ENCODE data around the gene PTRH2. TPM values are rescaled to one million over a fixed set of nuclear protein-coding genes. Genes with fewer than 3 reads are reported as not detected.
"Not testable (repeated sequence)": the region's sequence is repeated elsewhere in the genome, so short reads cannot be mapped to it uniquely, and the experiment has no call there.

PTRH2 gene
- total RNA-seq, 1 donor from 2014 or later: 34.0 TPM

DNA sequence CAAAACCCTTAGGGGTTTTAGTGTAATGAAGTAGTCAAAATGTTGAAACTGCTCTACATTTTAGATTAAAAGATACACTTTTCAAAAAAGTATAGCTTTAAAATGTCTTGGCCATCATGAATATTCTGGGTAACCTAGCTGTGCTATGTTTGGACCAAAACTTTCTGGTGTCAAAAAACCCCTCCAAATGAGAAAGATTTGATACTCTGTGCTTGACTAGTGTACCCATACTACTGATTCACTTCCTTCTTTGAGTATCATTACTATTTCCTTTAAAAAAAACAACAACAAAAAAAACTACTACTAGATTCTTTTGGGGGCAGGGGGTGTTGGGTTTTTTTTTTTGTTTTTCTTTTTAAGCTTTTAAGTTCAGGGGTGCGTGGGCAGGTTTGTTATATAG, 37.3 kb downstream of the PTRH2 start:
- H3K27me3 ChIP-seq (ENCODE audit: control insufficient read depth, insufficient read depth, low read length): no peaks in the 10 kb centered on the region
- H3K4me3 ChIP-seq (ENCODE audit: low read depth, low read length): no peak overlapping the region
- no peak for FAIRE-seq
- DNase-seq (ENCODE audit: low read depth): no peak
- H3K36me3 ChIP-seq (ENCODE audit: control insufficient read depth, insufficient read depth, low read length): peaks cover 8% of the 10 kb centered on the region
- TF ChIP-seq, protein P1, sequence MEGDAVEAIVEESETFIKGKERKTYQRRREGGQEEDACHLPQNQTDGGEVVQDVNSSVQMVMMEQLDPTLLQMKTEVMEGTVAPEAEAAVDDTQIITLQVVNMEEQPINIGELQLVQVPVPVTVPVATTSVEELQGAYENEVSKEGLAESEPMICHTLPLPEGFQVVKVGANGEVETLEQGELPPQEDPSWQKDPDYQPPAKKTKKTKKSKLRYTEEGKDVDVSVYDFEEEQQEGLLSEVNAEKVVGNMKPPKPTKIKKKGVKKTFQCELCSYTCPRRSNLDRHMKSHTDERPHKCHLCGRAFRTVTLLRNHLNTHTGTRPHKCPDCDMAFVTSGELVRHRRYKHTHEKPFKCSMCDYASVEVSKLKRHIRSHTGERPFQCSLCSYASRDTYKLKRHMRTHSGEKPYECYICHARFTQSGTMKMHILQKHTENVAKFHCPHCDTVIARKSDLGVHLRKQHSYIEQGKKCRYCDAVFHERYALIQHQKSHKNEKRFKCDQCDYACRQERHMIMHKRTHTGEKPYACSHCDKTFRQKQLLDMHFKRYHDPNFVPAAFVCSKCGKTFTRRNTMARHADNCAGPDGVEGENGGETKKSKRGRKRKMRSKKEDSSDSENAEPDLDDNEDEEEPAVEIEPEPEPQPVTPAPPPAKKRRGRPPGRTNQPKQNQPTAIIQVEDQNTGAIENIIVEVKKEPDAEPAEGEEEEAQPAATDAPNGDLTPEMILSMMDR (IDR thresholded peaks at IDR 0.05; ENCODE audit: insufficient read depth, low read length, severe bottlenecking): no peak

- DNase-seq (ENCODE audit: low read depth) (no peak), FAIRE-seq (no peak)
- TF ChIP-seq, protein P1 (IDR thresholded peaks at IDR 0.05; ENCODE audit: insufficient read depth, low read length, severe bottlenecking): no peak
- Histone ChIP-seq H3K4me3 (ENCODE audit: low read depth, low read length) (no peak overlapping the region), H3K36me3 (ENCODE audit: control insufficient read depth, insufficient read depth, low read length) (peaks cover 9% of the 10 kb centered on the region), H3K27me3 (ENCODE audit: control insufficient read depth, insufficient read depth, low read length) (no peaks in the 10 kb centered on the region)
These were observed 37.8 kb downstream of the PTRH2 start for GRCh38 chr17:59669411-59669810.

DNA sequence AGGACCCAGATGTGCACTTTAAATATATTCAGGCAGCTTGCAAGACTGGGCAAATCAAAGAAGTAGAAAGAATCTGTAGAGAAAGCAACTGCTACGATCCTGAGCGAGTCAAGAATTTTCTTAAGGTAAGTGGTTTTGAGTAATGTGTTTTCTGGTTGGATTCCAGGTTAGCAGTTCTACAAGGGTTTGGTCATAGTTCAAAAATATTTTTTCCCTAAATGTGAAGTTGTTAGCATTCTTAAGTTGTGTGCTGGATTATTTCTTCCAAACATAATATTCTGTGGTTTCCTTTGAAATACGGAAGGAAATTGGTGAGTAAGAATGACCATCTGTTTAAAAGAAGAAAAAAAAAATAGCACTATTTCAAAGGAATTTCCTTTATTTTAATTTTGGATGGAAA, 38.4 kb downstream of the PTRH2 start:
- FAIRE-seq (no peak), DNase-seq (ENCODE audit: low read depth) (peak; percentile 82)
- H3K4me3 ChIP-seq (ENCODE audit: low read depth, low read length): no peak overlapping the region
- H3K36me3 ChIP-seq (ENCODE audit: control insufficient read depth, insufficient read depth, low read length): peaks cover 10% of the 10 kb centered on the region
- TF ChIP-seq, protein P1 (IDR thresholded peaks at IDR 0.05; ENCODE audit: insufficient read depth, low read length, severe bottlenecking): no peak
- no peaks in the 10 kb centered on the region for H3K27me3 ChIP-seq (ENCODE audit: control insufficient read depth, insufficient read depth, low read length)

DNA sequence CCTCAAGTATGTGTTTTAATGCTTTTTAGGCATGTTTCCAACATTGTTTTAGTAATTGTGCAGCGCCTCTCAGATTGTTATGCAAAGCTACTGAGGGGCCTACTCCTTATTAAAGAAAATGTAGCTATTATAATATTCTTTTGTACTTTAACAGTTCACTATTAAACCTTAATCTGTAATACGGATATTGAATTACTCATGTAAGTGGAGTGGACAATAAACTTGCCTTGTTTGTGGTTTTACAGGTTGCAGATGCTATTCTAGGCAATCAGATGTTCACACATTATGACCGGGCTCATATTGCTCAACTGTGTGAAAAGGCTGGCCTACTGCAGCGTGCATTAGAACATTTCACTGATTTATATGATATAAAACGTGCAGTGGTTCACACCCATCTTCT, 41.0 kb downstream of the PTRH2 start:
- Histone ChIP-seq H3K4me3 (ENCODE audit: low read depth, low read length) (no peak overlapping the region), H3K27me3 (ENCODE audit: control insufficient read depth, insufficient read depth, low read length) (no peaks in the 10 kb centered on the region), H3K36me3 (ENCODE audit: control insufficient read depth, insufficient read depth, low read length) (peaks cover 11% of the 10 kb centered on the region)
- DNase-seq (ENCODE audit: low read depth): peak; percentile 49
- TF ChIP-seq, protein P1 (IDR thresholded peaks at IDR 0.05; ENCODE audit: insufficient read depth, low read length, severe bottlenecking): no peak
- no peak for FAIRE-seq

DNA sequence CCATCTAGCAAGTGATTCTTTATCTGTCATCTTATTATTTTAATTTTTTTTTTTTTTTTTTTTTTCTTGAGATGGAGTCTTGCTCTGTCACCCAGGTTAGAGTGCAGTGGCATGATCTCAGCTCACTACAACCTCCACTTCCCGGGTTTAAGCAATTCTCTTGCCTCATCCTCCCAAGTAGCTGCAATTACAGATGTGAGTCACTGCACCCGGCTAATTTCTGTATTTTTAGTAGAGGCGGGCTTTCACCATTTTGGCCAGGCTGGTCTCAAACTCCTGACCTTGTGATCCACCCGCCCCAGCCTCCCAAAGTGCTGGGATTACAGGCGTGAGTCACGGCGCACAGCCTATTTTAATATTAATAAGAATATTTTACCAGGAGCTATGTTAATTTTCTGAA, 50.6 kb downstream of the PTRH2 start:
- H3K27me3 ChIP-seq (ENCODE audit: control insufficient read depth, insufficient read depth, low read length); FAIRE-seq; H3K4me3 ChIP-seq (ENCODE audit: low read depth, low read length): not testable (repeated sequence)
- DNase-seq (ENCODE audit: low read depth): peak; percentile 24
- peaks cover 17% of the 10 kb centered on the region for H3K36me3 ChIP-seq (ENCODE audit: control insufficient read depth, insufficient read depth, low read length)

- TF ChIP-seq, protein P1 (IDR thresholded peaks at IDR 0.05; ENCODE audit: insufficient read depth, low read length, severe bottlenecking): no peak
- Histone ChIP-seq H3K4me3 (ENCODE audit: low read depth, low read length) (no peak overlapping the region), H3K27me3 (ENCODE audit: control insufficient read depth, insufficient read depth, low read length) (no peaks in the 10 kb centered on the region), H3K36me3 (ENCODE audit: control insufficient read depth, insufficient read depth, low read length) (peaks cover 25% of the 10 kb centered on the region)
- FAIRE-seq: no peak
- no peak for DNase-seq (ENCODE audit: low read depth)
These were observed 55.1 kb downstream of the PTRH2 start for GRCh38 chr17:59652119-59652518.
